ENCODE data around the gene LAD1. TPM values are rescaled to one million over a fixed set of nuclear protein-coding genes. Genes with fewer than 3 reads are reported as not detected.

Gene LAD1
- total RNA-seq, 1 donor from 2014 or later: not detected

DNA sequence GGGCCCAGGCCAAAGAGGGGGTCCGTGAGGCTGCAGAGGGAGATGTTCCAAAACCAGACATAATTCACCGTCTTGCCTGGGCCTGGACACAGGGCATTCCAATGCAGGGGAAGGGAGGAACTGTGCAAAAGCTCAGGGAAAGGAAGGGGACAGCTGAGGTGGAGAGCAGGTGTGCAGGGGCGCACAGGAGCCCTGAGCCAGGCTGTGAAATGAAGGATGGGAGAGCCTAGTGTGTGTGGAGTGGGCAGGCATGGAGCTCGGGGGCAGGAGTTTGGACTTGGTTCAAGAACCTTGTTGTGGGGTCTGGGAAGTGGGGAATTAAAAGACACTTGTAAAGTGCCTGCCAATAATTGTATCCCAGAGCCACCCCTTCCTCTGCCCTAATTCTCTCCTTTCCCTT, 20.1 kb upstream of the LAD1 start:
- Mint-ChIP-seq H3K9me3 (no peaks in the 10 kb centered on the region), H3K4me3 (no peak overlapping the region), H3K27ac (no peak overlapping the region), H3K4me1 (no peaks in the 10 kb centered on the region), H3K27me3 (peaks cover 11% of the 10 kb centered on the region), H3K36me3 (ENCODE audit: low read depth) (no peaks in the 10 kb centered on the region)
- no peak for DNase-seq
- ATAC-seq (ENCODE audit: low read depth): no peak
- ChIA-PET CTCF (no interaction called here), POLR2A (no interaction called here)
- TF ChIP-seq, protein P1, sequence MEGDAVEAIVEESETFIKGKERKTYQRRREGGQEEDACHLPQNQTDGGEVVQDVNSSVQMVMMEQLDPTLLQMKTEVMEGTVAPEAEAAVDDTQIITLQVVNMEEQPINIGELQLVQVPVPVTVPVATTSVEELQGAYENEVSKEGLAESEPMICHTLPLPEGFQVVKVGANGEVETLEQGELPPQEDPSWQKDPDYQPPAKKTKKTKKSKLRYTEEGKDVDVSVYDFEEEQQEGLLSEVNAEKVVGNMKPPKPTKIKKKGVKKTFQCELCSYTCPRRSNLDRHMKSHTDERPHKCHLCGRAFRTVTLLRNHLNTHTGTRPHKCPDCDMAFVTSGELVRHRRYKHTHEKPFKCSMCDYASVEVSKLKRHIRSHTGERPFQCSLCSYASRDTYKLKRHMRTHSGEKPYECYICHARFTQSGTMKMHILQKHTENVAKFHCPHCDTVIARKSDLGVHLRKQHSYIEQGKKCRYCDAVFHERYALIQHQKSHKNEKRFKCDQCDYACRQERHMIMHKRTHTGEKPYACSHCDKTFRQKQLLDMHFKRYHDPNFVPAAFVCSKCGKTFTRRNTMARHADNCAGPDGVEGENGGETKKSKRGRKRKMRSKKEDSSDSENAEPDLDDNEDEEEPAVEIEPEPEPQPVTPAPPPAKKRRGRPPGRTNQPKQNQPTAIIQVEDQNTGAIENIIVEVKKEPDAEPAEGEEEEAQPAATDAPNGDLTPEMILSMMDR (IDR thresholded peaks at IDR 0.05): no peak
- intact Hi-C loops (cut with micrococcal nuclease): no loop called here

DNA sequence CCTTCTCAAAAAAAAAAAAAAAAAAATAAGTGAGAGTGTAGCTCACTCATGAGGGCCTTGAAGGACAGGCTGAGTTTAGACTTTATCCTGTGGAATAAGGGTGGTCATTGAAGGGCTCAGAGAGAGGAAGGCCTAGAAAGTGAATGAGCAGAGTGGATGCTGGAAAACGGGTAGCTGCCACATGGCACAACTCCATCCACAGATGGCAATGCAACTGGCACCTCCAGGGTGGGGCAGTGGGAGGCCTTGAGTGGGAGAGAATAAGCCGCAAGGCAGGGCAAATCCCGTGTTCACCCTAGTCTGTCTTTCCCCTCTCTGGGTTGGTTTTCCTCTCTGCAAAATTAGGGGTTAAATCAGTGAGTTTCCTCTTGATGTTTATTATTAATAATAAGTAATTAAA, 19.3 kb upstream of the LAD1 start:
- Mint-ChIP-seq H3K9me3 (no peaks in the 10 kb centered on the region), H3K4me3 (no peak overlapping the region), H3K4me1 (no peaks in the 10 kb centered on the region), H3K36me3 (ENCODE audit: low read depth) (no peaks in the 10 kb centered on the region), H3K27ac (no peak overlapping the region), H3K27me3 (peaks cover 11% of the 10 kb centered on the region)
- TF ChIP-seq, protein P1 (IDR thresholded peaks at IDR 0.05): no peak
- CTCF ChIA-PET: no interaction called here
- ATAC-seq (ENCODE audit: low read depth) (no peak), DNase-seq (no peak)
- intact Hi-C loops (cut with micrococcal nuclease): no loop called here
- POLR2A ChIA-PET: no interaction called here

DNA sequence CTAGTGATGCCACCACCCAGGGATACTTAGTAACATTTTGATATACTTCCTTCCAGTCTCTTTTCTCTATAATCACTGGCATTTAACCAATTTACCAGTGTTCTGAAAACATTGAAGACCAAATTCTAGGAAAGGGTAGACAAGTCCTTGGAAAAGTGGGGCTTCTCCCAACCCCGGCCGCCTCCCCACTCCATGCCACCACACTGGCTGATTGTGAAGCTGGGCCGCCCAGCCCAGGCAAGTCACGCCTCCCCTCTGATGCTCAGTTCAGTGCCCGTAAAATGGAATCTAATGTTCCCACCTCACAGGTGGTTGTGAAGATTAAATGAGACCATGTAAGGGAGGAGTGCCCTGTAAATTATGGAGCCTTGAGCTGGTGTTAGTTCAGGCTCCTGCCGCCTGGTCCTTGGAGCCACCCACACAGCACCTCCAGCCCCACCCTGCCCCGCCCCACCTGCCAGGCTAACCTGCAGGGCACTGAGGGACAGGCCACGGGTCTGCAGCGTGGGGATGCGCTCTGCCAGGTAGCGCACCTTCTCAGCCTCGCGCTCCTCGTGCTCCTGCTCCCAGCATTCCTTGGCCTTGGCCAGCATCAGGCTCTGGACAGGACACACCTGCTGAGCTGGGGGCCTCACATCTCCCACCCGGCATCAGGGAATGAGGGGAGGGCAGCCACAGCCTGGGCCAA, 15.1 kb upstream of the LAD1 start:
- Mint-ChIP-seq H3K27me3 (peaks cover 13% of the 10 kb centered on the region), H3K4me3 (no peak overlapping the region), H3K9me3 (no peaks in the 10 kb centered on the region), H3K4me1 (no peaks in the 10 kb centered on the region), H3K36me3 (ENCODE audit: low read depth) (no peaks in the 10 kb centered on the region), H3K27ac (no peak overlapping the region)
- intact Hi-C loops (cut with micrococcal nuclease): no loop called here
- ChIA-PET POLR2A (no interaction called here), CTCF (no interaction called here)
- TF ChIP-seq, protein P1 (IDR thresholded peaks at IDR 0.05): no peak
- ATAC-seq (ENCODE audit: low read depth) (no peak), DNase-seq (no peak)

DNA sequence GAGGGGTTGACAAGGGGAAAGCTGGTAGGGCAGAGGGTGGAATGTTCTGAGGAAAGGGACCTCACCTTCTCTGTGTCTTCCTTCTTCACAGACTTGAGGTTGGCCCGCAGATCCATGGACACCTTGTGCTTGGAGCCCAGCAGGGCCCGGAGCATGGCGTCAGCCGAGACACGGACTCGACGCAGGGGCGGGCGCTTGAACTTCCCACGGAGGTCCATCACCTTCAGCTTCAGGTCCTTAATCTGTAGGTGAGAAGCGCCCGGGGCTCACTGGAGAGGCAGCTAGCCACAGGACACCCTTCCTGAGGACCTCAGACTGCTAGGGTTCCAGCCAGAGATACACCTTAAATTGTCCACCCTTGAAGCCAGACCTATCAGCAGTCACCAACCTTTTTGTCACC, 12.2 kb upstream of the LAD1 start:
- H3K36me3 Mint-ChIP-seq (ENCODE audit: low read depth): no peaks in the 10 kb centered on the region
- ChIA-PET CTCF (interaction anchor here (1.0 kb wide), 1 partner anchor 37 kb away, joined by 3 read pairs; no protein-coding TSS in a partner anchor), POLR2A (no interaction called here)
- H3K27me3 Mint-ChIP-seq: peaks cover 9% of the 10 kb centered on the region
- no peaks in the 10 kb centered on the region for H3K9me3 Mint-ChIP-seq
- TF ChIP-seq, protein P1 (IDR thresholded peaks at IDR 0.05): no peak
- no peak overlapping the region for H3K27ac Mint-ChIP-seq
- ATAC-seq (ENCODE audit: low read depth) (no peak), DNase-seq (no peak)
- no peak overlapping the region for H3K4me3 Mint-ChIP-seq
- no peaks in the 10 kb centered on the region for H3K4me1 Mint-ChIP-seq
- intact Hi-C loops (cut with micrococcal nuclease): no loop called here

DNA sequence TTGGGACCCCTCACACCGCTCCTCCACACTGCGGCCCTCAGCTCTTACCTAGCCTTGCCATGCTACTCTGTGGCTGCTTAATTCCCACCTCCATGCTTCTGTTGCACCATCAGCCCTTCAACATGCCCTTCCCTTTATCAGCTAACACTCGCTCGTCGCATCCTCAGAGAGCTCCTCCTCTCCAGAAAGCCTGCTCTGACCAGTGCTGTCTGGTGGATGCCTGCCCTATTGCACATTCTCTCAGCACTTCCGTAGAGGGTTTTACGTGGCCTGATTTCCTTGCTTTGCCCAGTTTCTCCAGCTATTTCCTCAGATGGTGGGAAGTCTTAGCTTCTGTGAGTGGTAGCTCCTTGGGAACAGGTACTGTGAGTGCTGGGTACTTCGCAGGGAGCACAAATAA, 10.3 kb upstream of the LAD1 start:
- ChIA-PET CTCF (no interaction called here), POLR2A (no interaction called here)
- TF ChIP-seq, protein P1 (IDR thresholded peaks at IDR 0.05): no peak
- H3K27ac Mint-ChIP-seq: no peak overlapping the region
- no peaks in the 10 kb centered on the region for H3K9me3 Mint-ChIP-seq
- H3K36me3 Mint-ChIP-seq (ENCODE audit: low read depth): no peaks in the 10 kb centered on the region
- intact Hi-C loops (cut with micrococcal nuclease): no loop called here
- ATAC-seq (ENCODE audit: low read depth): no peak
- no peaks in the 10 kb centered on the region for H3K4me1 Mint-ChIP-seq
- no peak for DNase-seq
- H3K4me3 Mint-ChIP-seq: no peak overlapping the region
- H3K27me3 Mint-ChIP-seq: peaks cover 6% of the 10 kb centered on the region
